Left kidney (tissue), 2 donors: Measurements from ENCODE around the gene CNIH1. TPM values are rescaled to one million over a fixed set of nuclear protein-coding genes. Genes with fewer than 3 reads are reported as not detected.
"Not testable (repeated sequence)": the region's sequence is repeated elsewhere in the genome, so short reads cannot be mapped to it uniquely, and the experiment has no call there.

Experiments used
- DNase-seq: peaks from one replicate; pipeline ENCODE4 v3.0.0-alpha.2; 2013
- polyA plus RNA-seq: library from polyadenylated mRNA; unstranded; fragments of 120-200 nt; gene quantifications from one replicate; pipeline ENCODE4 v1.2.1, GENCODE V29; 2013; ENCODE audit not compliant: insufficient read length

The CNIH1 gene
- polyA plus RNA-seq, 1 donor, result 140 TPM

- DNase-seq, result no peak
Measured at GRCh38 chr14:54471641-54472040, 30.5 kb upstream of the CNIH1 start.

DNA sequence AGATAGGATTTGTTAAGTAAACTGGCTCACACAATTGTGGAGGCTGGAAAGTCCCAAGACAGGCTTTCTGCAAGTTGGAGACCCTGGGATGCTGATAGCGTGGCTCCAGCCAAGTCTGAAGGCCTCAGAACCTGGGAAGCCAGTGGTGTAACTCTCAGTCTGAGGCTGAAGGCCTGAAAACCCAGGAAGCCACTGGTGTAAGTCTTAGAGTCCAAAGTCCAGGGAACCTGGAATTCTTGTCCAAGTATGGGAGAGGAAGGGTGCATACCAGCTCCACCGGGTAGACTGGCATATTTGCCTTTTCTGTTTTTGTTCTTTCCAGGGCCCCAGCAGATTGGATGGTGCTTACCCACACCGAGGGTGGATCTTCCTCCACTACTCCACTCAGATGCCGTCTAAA lies 29.5 kb upstream of the CNIH1 start:
- no peak for DNase-seq

- no peak for DNase-seq
Measured at GRCh38 chr14:54467280-54467679, 26.1 kb upstream of the CNIH1 start.

GRCh38 chr14:54465654-54466053 lies 24.5 kb upstream of the CNIH1 start:
- DNase-seq, result no peak

DNA sequence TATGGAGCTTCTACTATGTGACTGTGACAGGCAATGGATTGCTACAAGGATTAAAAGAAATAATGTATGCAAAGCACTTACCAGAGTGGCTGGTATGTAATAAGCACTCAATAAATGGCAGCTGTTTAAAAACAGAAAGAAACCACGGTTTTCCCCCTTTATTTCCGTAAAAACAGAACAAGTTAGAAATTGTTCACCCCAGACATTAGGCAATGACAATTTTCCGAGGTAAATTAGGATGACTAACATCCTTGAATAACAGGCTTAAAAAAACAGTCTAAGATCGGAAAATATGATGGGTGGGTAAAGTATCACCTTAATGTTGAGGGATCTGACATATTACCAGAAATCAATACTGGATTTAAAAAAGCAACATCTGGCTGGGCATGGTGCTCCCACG lies 20.9 kb upstream of the CNIH1 start:
- DNase-seq, result no peak

- no peak for DNase-seq
Measured at GRCh38 chr14:54459106-54459505, 17.9 kb upstream of the CNIH1 start.

- not testable (repeated sequence) for DNase-seq
Measured at GRCh38 chr14:54458536-54458935, 17.4 kb upstream of the CNIH1 start.

DNA sequence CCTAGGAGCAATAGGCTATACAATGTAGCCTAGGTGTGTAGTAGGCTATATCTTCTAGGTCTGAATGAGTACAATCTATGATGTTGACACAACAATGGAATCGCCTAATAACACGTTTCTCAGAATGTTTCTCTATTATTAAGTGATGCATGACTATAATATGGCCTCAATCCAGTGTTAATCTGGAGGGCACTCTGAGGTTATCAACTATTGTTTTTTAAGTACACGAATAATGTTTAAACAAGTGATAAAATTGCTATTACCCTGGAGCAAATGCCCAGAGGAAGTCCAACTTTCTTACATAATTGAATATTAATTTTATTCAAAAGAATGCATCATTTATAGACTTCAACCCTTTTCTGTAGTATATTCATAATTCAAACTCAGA lies 16.4 kb upstream of the CNIH1 start:
- DNase-seq, result no peak

GRCh38 chr14:54456820-54457608 lies 15.8 kb upstream of the CNIH1 start:
- DNase-seq, result not testable (repeated sequence)

DNA sequence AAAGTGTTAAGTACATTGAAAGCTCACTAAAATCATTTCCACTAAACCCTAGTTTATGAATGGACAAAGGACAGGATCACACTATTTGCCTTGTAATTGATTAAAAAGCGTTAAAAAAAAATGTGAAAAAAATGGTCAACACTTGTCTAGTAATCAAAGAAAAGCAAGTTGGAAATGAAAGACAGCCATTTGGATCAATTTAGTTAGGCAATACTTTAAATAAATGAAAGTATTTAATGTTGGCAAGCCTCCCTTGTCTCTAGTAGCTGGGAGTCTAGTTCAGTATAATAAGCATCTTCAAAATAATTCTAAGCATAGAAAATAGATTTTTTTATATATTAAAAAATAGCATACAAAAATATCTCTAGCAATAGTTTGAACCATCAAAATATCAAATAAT lies 14.2 kb upstream of the CNIH1 start:
- no peak for DNase-seq

GRCh38 chr14:54453990-54454389 lies 12.8 kb upstream of the CNIH1 start:
- not testable (repeated sequence) for DNase-seq

DNA sequence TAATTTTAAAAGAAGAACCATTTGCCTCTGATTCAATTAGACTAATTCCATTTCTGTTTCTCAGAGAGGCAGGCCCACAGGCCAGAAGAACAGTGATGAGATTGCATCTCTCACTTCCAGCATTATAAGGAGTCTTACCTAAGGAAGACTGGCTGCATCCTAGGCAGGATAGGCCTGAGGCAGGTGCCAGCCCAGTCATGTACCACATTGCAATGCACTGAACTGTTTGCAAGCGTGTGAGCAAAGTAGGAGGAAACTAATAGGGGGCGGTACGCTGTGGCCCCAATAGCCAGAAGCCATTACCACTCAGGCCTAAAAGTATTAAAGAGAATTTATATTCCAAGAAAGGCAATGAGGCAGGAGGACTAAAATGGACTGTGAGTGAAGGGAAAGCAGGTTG lies 12.1 kb upstream of the CNIH1 start:
- no peak for DNase-seq

GRCh38 chr14:54451961-54452360 lies 10.8 kb upstream of the CNIH1 start:
- DNase-seq, result no peak

DNA sequence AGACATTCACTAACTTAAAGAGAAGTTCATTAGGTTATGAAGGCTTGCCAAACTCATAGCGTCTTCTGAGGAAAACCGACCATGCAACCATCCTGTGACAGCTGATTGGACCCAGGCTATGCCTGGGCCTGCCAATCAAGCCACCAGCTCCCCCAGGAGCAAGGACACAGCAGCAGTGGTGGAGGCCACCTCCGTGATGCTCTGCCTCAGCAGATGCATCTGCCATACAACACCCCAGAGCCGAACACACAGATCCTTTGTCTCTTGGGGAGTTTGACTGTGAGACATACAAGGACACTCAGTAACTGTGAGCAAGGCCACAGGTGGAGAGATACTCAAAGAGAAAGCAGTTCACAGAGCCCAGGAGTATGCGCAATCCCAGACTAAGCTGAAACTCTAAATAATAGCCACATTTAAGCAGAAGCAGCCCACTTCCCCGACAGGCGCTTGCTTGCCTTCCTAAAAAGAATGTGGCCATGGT lies 10.0 kb upstream of the CNIH1 start:
- no peak for DNase-seq

DNA sequence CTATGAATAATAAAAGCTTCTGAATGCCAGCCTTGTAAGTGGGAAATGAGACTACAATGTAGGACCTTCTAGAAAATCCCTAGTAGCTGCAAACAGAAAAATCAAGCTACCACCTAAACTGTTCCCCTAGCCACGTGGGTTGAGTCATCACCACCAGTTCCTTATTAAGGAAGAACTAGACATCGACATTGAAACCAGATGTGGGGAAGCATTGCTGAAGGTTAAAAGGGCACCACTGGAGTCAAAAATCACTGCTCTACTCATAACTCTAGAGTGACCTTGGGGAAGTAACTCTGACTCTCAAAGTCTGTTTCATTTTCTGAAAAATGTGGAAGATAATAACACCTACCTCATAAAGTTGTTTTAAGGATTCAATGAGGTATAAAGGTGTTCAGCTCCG lies 9.4 kb upstream of the CNIH1 start:
- no peak for DNase-seq

- no peak for DNase-seq
Measured at GRCh38 chr14:54447231-54447692, 6.1 kb upstream of the CNIH1 start.

DNA sequence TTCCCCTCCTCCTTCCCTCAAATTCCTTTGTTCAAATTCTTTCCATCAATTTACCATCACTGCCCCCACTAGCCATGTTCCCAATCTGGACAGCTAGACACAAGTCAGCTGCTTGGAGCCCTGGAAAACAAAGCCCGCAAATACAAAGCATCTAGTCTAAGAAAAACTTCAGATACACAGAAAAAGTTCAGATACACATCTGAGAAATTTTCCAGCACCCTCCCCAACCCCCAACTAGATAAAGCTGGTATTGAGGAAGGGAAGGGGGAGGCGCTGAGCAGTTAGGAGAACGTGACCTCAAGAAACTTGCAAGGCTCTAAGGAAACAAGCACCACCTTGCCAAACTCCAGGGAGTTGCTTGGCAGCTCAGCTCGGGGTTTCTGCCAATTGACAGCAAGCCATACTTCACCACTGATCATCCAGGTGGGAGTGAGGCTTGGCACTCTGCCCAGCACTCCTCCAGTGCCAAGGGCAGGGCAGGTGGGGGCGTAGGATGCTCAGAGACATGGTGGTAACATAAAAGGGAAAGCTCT lies 5.1 kb upstream of the CNIH1 start:
- DNase-seq, result peak; percentile 58

DNA sequence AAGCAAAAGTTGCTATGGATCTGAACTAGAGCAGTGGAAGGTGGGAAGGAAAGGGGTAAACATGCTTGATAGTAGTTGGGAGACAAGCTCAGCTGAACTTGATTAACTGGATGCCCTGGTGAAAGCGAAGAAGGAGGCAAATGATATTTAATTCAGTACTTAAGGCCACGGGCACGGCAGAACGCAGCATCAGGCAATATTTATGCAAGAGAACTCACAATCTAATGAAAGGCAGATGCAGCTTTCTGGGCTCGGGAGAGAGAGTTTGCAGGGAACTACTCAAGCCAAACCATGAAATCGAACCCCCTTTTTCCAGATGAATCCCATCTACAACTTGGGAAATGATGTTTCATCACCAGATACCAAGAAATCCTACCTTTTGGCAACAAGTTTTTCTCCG lies 3.5 kb upstream of the CNIH1 start:
- DNase-seq, result no peak

DNA sequence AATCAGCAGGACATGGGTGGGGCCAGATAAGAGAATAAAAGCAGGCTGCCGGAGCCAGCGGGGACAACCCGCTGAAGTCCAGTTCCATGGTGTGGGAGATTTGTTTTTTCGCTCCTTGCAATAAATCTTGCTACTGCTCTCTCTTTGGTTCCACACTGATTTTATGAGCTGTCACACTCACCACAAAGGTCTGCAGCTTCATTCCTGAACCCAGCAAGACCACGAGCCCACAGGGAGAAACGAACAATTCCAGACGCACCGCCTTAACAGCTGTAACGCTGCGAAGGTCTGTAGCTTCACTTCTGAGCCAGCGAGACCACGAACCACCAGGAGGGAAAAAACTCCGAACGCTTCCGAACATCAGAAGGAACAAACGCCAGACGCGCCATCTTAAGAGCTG lies 2.8 kb upstream of the CNIH1 start:
- no peak for DNase-seq

DNA sequence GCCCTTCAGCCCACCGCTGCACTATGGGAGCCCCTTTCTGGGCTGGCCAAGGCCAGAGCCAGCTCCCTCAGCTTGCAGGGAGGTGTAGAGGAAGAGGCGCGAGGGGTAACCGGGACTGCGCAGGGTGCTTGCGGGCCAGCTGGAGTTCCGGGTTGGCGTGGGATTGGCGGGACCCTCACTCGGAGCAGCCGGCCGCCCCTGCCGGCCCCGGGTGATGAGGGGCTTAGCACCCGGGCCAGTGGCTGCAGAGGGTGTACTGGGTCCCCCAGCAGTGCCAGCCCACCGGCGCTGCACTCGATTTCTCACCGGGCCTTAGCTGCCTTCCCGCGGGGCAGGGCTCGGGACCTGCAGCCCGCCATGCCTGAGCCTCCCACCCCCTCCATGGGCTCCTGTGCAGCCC lies 1.8 kb upstream of the CNIH1 start:
- DNase-seq, result not testable (repeated sequence)

DNA sequence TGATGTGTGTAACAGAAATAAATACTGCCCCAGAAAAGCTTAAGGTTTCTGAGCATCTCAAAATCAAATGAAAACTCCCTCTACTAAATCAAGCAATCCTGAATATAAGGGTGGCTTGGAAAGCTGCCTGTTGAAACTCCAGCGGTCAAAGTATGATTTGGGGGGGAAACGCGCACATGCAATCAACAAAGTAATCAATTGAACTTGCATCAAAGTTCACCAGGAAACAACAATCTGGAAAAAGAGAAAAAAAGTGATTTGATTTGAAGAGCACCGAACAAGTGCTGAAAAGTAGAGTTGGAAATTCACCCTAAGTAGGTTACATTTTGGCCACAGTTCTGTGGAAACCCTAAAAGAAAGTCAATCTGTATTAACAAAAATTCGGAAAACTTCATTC lies 700 bp downstream of the CNIH1 start:
- DNase-seq, result no peak

DNA sequence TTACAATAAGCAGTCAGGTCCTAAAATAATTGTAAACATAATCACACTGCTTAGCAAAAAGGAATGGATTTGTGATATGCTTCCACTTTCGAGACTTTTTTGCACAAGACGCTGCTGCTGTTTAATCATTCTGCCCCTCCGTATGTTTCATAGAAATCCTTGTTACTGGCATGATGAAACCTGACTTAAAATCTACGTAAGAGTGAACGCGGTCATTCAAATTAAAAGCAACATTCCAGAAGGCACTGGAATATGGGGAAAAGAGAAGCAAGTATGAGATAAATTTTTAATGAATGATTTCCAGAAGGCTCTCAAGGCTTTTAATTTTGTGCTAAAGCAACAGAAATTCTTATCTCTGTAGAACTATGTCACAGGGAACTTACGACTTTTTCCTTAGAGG lies 1.1 kb downstream of the CNIH1 start:
- no peak for DNase-seq

DNA sequence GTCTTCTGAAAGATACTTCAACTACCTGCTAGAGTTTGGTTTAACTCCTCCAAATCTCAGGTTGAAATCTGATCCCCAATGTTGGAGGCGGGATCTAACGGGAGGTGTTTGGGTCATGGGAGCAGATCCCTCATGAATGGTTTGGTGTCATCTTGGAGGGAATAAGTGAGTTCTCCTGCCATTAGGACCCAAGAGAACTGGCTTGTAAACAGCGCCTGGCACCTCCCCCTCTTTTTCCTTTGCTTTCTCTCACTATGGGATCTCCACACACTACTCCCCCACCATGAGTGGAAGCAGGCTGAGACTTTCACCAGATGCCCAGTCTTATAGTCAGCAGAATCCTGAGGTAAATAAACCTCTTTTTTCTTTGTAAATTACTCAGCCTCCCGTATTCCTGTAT lies 2.5 kb downstream of the CNIH1 start:
- DNase-seq, result no peak

DNA sequence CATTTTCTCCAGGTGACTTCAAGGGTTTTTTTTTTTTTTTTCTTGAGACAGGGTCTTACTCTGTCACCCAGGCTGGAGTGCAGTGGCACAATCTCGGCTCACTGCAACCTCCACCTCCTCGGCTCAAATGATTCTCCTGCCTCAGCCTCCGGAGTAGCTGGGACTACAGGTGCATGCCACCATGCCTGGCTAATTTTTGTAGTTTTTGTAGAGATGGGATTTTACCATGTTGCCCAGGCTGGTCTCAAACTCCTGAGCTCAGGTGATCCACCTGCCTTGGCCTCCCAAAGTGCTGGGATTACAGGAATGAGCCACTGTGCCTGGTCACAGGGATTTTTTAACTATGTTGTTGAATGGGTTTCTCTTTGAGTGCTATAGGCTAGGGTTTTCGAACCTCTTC lies 3.2 kb downstream of the CNIH1 start:
- not testable (repeated sequence) for DNase-seq
